COLO829 (cell line): ENCODE data around the gene ZNF471.

Source experiments
- DNase-seq: peaks from one replicate; pipeline ENCODE4 v3.0.0; 2012; ENCODE audit warnings: low spot score

Gene ZNF471

DNA sequence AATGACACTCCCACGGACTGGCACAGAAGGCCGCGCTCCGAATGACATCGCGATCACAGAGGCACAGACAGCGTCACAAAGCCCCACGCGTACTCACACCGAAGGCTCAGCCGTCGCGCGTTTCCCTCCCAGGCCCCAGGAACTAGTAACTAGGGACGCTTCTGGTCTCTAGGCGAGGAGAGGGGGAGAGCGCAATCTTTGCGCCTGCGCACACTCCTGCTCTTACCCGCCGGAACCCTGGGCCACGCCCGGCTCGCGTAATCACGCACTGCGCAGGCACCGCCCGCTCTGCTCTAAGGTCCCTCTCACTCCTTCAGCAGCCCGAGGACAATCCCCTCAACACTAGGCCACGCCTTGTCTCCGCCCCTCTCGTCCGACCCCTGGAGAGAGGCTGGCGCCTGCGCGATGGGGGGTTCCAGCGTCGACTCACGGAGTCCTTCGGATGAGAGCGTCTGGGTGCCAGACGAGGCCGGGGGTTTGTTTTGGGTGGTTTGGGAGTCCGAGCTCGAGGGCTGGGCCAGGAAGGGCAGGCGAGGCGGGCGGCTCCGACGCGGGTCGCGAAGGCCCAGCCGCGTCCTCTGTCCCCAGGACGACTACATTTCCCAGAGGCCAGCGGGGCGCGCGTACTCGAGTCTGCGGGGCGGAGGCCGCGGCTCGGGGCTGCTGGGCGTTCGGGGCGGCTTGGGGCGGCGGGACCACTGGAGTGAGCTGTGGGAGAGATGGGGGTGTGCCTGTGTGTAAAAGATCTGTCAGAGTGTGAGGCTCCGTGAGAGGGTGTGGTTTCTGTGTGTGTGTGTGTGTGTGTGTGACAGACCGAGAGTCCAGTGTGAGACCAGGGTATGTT lies at the start of gene ZNF471:
TSS of gene ZNF471 (plus strand) at position 410 of the 844 bp plus-strand sequence. CDS start 3,717 bp downstream, outside the sequence.
- DNase-seq = no peak

DNA sequence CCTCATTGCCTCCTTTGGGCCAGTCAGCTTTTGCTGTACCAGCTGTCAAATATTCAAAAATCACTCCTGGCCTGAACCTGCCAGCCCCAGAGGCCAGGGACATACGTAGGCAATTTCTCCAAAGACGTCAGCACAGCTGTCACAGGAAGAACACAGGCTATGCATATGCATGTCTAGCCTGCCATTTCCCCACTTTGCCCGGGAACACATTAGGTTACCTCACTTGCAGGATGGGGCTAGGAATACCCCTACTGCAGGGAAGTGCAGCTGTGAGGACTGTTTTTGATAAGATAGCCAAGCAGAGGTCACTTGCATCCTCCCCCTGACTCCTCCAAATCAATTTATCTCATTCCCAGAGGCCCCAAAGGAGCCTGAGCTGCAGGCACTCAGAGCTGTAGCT lies 33.3 kb upstream of the ZNF471 start:
- DNase-seq = no peak

DNA sequence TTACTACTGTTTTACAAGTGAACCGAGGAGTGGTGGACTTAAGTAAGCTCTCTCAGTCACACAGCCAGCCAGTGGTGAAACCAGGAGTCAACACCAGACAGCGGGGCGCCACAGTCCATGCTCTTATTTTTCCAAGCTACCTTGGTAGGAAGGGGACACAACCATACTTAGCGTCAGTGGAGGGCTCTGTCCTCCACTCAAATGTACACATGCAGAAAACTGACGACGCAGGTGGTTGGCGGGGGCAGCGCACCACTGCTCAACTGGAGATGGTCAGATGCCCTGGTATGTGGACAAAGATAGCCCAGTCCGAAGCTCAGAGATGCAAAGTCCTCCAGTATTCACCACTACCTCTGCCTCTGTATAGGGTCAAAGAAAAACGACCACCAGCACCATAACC lies 31.6 kb upstream of the ZNF471 start:
- DNase-seq = no peak

DNA sequence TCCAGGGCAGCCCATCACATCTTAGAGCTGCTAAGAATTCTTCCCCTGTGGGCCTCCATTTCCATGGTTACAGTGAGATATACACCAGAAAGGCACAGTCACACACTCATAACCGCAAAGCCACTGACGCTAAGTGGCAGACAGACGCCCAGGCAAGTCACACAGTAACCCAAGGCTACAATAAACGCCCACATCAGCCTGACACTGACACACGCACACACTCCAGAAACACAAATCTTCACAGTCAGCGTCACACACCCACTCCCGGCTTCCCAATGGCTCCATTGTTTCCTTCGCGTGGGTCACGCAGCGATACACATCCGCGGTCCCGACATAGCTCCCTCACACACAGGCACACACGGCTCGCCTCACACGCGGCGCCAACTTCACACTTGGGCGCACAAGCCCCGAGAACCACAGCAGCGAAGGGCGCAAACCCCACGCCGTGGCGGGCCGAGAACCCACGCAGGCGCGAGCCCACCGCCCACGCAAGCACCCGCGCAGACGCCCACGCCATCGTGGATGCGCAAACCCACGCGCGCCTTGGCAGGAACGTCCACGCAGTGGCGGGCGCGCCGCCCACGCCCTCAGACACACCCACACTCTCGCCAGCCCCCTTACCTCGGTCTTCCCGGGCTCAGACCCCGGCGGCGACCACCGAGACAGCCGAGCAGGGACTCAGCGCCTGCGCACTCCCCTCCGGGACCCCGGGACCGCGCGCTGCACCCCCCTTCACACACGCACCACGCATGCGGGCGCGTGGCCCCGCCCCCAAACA lies 30.8 kb upstream of the ZNF471 start, which contains the start of gene ZNF667:
TSS of gene ZNF667 (minus strand) at position 695 of the 778 bp plus-strand sequence. CDS start 14,975 bp downstream, outside the sequence.
- DNase-seq = no peak

DNA sequence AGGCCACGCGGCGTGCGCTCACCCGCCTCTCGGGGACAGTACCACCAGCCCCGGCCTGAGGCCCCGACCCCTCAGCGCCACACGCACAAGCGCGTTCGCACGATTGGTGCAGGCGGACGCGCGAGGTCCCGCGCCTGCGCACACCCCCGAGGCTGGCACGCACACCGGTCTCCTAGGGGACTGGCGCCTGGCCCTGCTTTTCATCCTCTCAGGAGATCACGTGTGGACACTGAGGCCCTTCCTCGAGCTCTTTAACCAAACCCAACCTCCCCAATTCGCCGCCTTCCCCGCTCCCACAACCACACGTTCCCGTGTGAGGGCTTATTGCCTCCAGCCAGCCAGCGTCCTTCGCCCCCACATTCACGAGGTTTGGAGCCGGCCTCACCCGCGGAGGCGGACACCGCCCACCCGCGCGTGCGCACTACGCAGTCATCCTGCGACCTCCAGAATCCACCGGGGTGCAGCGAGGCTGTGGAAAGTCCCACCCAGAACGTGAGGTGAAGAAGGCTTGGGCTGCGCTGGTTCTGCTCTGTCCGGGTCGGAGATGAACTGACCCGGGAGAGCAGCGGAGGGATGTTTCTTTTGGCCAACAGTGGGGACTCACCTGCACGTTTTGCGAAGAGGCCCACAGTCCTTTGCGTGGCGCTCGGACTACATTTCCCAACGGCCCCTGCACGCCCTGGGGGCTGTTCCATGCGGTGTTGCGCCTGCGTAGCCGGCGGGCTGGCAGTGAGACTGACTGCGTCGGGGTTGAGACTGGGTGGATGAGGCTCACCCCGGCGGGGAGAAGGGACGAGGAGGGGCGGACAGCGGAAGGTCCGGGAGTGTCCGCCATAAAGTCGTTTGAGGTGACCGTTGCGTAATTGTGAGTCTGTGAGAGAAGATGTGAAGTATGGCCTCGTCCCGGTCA lies 30.0 kb upstream of the ZNF471 start:
- DNase-seq = no peak

DNA sequence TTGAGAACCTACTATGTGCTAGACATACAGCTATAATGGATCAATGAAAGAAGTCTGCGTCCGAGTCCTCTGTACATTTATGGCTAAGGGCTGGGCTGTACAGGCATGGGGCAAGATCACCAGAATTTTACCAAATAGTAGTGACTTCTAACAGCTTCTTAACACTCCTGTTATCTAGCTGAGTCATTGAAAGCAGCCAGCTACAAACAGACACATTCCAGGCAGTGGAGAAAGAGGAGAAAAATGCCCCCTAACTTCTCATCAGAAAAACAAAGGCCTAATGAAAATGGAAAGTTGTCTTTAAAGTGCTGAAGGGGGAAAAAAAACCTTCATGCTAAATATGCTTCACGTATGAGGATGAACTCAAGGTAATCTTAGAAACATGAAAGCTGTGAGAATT lies 16.3 kb upstream of the ZNF471 start:
- DNase-seq = no peak

DNA sequence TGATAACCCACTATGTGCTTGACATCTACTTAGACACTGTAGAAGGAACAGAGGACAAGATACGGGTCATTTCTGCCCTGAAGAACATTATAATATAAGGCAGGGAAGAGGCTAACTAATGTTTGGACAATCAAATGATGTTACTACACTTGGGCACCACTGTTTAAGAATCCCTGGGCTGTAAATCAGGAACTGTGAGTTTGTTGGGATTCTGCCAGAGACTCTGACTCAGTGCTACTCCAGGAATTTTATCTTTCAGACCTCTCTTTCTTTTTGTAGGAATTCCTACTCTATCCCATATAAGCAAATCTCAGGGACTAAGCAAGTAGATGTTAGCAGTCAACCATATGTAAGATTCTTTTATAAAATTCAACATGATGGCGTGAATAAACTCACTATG lies 3.1 kb upstream of the ZNF471 start:
- no peak for DNase-seq

DNA sequence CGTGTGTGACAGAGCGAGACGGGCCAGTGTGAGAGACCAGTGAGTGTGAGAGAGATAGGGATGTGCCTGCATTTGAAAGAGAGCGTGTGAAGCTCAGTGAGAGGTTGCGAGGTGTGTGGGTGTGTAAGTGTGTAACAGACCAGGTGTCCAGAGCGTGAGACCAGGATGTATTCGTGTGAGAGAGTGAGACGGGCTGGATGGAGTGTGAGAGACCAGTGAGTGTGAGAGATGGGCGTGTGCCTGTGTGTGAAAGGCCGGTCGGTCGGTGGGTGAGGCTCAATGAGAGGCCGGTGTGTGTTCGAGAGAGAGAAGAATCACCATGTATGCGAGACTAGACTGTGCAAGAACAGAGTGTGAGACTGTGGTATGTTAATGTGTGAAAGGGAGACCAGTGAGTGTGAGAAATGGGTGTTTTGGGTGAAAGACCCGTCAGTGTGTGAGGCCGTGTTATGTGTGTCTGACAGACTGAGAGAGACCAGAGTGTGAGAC lies 679 bp downstream of the ZNF471 start:
- DNase-seq = no peak

DNA sequence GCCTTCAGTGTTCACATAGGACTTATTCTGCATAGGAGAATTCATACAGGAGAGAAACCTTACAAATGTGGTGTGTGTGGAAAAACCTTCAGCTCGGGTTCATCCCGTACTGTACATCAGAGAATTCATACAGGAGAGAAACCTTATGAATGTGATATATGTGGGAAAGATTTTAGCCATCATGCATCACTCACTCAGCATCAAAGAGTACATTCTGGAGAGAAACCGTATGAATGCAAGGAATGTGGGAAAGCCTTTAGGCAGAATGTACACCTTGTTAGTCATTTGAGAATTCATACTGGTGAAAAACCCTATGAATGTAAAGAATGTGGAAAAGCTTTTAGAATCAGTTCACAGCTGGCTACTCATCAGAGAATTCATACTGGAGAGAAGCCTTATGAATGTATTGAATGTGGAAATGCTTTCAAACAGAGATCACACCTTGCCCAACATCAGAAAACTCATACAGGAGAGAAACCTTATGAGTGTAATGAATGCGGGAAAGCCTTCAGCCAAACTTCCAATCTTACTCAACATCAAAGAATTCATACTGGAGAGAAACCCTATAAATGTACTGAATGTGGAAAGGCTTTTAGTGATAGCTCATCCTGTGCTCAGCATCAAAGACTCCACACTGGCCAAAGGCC lies 17.7 kb downstream of the ZNF471 start:
- no peak for DNase-seq

DNA sequence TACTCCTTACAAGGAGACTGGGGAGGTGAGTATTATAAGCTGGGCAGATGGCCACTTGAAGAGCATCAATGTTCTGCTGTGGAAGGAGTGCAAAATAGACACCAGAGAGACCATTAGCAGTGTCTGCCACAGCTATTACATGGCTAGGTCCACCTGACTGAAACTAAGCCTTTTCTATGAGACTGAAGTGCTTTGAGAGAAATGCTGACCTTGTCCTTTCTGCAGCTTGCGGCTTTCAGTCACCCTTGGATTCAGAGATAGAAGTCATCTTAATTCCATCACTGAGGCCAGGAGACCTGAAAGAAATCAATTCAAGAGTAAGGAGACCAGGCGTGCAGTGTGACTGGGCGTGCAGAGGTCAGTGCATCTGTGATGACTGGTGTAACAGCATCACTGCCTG lies 29.8 kb downstream of the ZNF471 start:
- no peak for DNase-seq

DNA sequence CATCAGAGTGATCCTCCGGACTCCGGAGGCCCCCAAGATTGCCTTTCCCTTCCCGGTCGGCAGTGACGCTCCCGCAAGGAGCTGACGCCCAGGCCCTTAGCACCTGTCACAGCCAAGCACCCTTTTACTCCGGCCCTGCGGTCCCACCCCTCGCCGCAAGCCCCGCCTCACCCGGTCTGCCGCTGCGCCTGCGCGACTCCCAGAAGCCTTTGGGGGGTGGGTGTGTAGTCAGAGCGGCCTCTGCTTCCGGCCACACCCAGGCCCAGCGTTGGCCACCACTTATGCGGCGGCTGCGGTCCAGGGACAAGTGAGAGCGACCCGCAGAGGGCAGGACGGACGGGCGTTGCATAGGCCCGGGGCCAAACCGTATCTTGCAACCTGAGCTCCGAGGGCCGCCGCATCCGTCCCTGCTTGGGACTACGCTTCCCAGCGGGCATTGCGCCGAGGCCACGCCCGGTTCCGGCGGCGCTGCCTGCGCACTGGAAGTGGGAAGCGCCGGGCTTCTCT lies 30.7 kb downstream of the ZNF471 start:
- peak; percentile 89 for DNase-seq

DNA sequence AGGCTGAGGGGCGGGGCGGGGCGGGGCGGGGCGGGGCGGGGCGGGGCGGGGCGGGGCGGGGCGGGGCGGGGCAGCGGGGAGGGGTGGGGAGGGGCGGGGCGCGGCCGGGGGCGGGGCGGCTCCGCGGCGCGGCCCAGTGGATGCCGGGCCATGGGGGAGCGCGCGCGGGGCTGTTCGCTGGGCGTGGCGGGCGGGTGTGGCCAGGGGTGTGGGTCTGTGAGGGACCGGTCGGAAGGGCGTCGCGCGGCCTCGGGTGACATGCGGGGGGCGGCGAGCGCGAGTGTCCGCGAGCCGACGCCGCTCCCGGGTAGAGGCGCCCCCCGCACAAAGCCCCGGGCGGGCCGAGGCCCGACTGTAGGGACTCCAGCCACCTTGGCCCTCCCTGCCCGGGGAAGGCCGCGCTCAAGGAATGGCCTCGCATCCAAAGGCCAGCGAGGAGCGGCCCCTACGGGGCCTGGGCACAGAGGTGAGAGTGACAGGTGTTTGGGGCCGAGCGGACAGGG lies 31.2 kb downstream of the ZNF471 start, which contains the start of gene ZFP28:
TSS of gene ZFP28 (plus strand) at position 188 of the 503 bp plus-strand sequence. CDS start at position 259, 71 bp downstream.
- DNase-seq = no peak

DNA sequence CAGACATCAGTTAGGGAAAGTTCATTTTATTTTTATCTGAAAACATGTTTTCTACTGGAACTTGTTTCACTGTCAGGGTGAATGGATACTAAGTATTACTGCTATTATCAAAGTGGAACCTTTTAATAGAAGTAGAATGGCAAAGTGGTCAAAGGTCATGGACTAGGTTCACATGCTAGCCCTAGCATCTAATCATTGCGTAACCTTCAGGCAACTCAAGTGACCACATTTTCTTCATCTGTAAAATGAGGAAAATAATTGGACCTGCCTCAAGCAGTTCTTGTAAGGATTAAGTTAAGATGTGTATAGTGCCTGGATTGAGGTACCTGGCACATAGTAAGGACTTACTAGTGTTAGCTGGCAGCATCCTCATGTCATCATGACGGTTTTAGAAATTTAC lies 36.1 kb downstream of the ZNF471 start:
- no peak for DNase-seq

DNA sequence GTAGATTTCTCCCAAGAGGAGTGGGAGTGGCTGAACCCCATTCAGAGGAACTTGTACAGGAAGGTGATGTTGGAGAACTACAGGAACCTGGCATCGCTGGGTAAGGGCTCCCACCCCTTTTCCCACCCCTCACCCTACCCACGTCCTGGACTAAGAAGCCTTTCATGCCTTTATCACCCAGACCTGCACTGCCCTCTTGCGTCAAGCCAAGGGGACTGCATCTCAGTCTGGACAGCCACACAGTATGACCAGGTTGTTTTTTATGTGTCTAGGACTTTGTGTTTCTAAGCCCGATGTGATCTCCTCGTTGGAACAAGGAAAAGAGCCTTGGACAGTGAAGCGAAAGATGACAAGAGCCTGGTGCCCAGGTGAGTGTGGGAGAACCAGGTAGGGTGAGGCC lies 39.9 kb downstream of the ZNF471 start:
- DNase-seq = no peak

DNA sequence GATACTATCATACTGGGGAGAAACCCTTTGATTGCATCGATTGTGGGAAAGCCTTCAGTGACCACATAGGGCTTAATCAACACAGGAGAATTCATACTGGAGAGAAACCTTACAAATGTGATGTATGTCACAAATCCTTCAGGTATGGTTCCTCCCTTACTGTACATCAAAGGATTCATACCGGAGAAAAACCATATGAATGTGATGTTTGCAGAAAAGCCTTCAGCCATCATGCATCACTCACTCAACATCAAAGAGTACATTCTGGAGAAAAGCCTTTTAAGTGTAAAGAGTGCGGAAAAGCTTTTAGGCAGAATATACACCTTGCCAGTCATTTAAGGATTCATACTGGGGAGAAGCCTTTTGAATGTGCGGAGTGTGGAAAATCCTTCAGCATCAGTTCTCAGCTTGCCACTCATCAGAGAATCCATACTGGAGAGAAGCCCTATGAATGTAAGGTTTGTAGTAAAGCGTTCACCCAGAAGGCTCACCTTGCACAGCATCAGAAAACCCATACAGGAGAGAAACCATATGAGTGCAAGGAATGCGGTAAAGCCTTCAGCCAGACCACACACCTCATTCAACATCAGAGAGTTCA lies 46.7 kb downstream of the ZNF471 start:
- no peak for DNase-seq

DNA sequence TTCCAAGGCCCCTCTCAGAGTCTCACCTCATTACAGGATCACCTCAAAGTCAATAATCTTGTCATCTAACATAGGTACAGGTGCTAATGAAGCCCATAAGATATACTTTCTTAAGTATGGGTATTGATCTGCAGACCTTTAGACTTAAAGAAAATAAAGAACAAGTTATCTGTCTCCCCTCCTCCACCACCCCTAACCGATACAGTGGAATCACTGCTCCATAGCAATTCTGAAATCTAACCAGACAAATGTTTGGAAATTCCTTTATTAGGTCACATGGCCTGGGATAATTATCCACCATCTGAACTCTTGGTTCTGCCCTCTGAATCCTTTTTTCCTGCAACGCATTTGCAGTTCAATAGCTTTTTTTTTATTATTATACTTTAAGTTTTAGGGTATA lies 55.1 kb downstream of the ZNF471 start:
- no peak for DNase-seq

DNA sequence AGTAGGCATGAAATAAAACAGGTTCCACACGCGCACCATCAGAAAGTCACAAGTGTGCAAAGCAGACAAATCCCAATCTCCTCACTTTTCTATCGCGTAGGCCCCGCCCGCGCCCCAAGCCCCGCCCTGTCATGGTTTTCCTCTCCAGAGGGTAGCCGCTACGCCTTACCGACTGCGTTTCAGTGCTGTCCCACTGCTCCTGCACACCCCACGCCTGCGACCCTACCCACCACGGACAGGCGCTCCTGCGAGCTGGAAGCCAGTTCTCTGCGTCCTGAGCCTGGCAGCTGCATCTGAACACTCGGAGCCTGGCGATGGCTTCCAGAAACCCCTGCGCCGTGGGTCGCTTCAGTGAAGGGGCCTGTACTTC lies 59.2 kb downstream of the ZNF471 start:
- DNase-seq = peak; percentile 39

DNA sequence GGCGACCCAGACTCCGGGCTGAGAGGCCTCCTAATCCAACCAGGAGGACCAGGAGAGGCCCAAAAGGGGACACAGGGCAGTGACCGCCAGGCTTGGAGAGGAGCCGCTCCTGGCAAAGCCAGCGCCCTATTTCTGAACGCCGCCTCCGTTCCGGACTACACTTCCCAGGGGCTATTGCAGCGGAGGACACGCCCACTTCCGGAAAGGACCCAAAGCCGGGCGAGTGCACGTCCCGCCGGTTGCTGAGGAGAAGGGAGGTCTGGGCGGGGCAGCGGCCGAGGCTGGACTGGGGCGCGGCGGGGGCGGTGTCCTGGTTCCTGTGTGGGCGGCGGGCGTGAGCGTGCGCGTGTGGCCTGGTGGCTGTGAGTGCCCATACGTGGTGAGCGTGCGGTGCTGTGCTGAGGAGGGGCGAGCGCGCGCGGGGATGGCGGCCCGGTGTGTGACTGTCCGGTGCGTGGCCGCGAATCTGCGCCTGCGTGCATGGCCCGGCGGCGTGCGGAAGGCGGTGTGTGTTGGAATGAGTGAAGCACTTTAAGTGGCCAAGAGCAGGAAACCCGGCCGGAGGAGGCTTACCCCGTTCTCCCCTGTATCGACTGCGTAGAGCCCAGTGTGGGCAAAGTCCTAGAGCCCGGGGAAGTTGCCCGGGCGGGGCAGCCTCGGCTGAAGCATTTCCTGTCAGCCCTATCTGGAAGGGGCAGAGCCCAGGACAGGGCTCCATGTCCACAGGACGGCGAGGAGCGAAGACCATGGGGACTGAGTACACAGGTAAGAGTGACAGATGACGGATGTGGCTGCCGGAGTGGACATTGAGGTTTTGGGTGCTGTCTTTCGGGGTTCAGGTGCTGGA lies 59.8 kb downstream of the ZNF471 start, which contains the start of gene ZNF470:
TSS of gene ZNF470 (plus strand) at position 195 of the 847 bp plus-strand sequence. CDS start 2,844 bp downstream, outside the sequence.
- DNase-seq = peak; percentile 91

DNA sequence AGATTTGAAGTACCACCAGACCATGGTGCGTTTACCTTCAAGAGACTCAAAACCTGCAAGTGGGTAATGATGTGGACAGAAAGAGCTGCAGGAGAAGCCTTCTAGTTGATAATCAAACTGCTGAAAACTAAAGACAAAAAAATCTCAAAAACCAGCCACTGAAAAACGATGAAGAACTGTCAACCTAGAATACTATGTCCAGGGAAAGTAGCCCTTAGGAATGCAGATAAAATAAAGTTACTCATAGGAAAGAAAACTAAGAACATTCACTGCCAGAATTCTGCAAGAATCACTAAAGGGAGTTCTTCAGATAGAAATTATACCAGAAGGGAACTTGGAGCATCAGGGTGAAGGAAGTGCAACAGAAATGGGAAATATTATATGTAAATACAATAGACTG lies 64.9 kb downstream of the ZNF471 start:
- no peak for DNase-seq
